OCI-LY7 (cell line): ENCODE data around the gene ADAMTS16. TPM values are rescaled to one million over a fixed set of nuclear protein-coding genes. Genes with fewer than 3 reads are reported as not detected.

ENCODE experiments used
- BruUV-seq: library from RNA; stranded (reverse); fragments of 400-500 nt; replicated peaks from 2 replicates; lab custom pipeline; 2021; lab: Mats Ljungman, UMichigan
- CTCF ChIA-PET: fragments of 300-600 bp; sonication (Branson Sonifier 250); formaldehyde crosslinking; loops from one replicate; lab custom pipeline; 2022; ENCODE audit warnings: antibody characterized with exemption; ENCODE audit not compliant: unreplicated experiment; lab: Charles Lee
- POLR2A ChIA-PET: fragments of 300-600 bp; sonication (Branson Sonifier 250); formaldehyde crosslinking; loops from one replicate; lab custom pipeline; 2022; ENCODE audit warnings: antibody characterized with exemption; lab: Charles Lee
- DNase-seq: peaks from one replicate; pipeline ENCODE4 v3.0.0-alpha.2; 2015; ENCODE audit warnings: low spot score
- H2AFZ ChIP-seq: fragments of 200-600 bp; sonication (generic), shearing (Covaris generic); 2 replicates; pipeline ENCODE4 v1.6.1; 2014; ENCODE audit warnings: mild to moderate bottlenecking, antibody characterized with exemption, low read length, moderate library complexity
- H3K27ac ChIP-seq: fragments of 200-600 bp; sonication (generic); 2 replicates; pipeline ENCODE4 v1.5.1; 2014; ENCODE audit warnings: mixed run types, low read depth, mild to moderate bottlenecking, moderate library complexity, low read length, inconsistent platforms; ENCODE audit not compliant: poor library complexity, severe bottlenecking
- H3K36me3 ChIP-seq: fragments of 200-600 bp; sonication (generic); 2 replicates; pipeline ENCODE4 v1.6.1; 2014; ENCODE audit warnings: mild to moderate bottlenecking, antibody characterized with exemption, low read length, moderate library complexity, mixed read lengths; ENCODE audit not compliant: insufficient read depth
- H3K4me1 ChIP-seq: fragments of 200-600 bp; sonication (generic); 2 replicates; pipeline ENCODE4 v1.5.1; 2014; ENCODE audit warnings: mild to moderate bottlenecking, low read length; ENCODE audit not compliant: insufficient read depth, poor library complexity, severe bottlenecking
- H3K4me2 ChIP-seq: fragments of 200-600 bp; sonication (generic); 2 replicates; pipeline ENCODE4 v1.6.1; 2014; ENCODE audit warnings: mild to moderate bottlenecking, low read length
- H3K4me3 ChIP-seq: fragments of 200-600 bp; sonication (generic); 2 replicates; pipeline ENCODE4 v1.5.1; 2014; ENCODE audit warnings: mild to moderate bottlenecking, low read depth, low read length; ENCODE audit not compliant: poor library complexity, severe bottlenecking
- H3K79me2 ChIP-seq: fragments of 200-600 bp; sonication (generic); 2 replicates; pipeline ENCODE4 v1.6.1; 2016; ENCODE audit warnings: low read depth, mild to moderate bottlenecking, low read length, moderate library complexity, mixed read lengths; ENCODE audit not compliant: insufficient read depth
- H3K9me2 ChIP-seq: fragments of 200-600 bp; sonication (generic); 2 replicates; pipeline ENCODE4 v1.6.1; 2016; ENCODE audit warnings: mild to moderate bottlenecking, low read length, mixed read lengths; ENCODE audit not compliant: insufficient read depth
- H3K9me3 ChIP-seq: fragments of 200-600 bp; sonication (generic); 2 replicates; pipeline ENCODE4 v1.6.1; 2014; ENCODE audit warnings: mild to moderate bottlenecking, mixed run types, low read length, mixed read lengths
- H4K20me1 ChIP-seq: fragments of 200-600 bp; sonication (generic); 2 replicates; pipeline ENCODE4 v1.6.1; 2014; ENCODE audit warnings: mild to moderate bottlenecking, antibody characterized with exemption, low read length, moderate library complexity, mixed read lengths; ENCODE audit not compliant: insufficient read depth
- EZH2phosphoT487 ChIP-seq: fragments of 200-600 bp; sonication (generic); IDR thresholded peaks from 2 replicates; pipeline ENCODE4 v1.6.1; 2018; ENCODE audit warnings: low read depth, borderline replicate concordance, mild to moderate bottlenecking, mixed run types, antibody characterized with exemption, low read length, moderate library complexity, mixed read lengths
- intact Hi-C: fragments of 100-400 bp; cut with micrococcal nuclease; formaldehyde crosslinking; loops from one replicate; pipeline ENCODE4 v1.10.0; 2022; ENCODE audit not compliant: unreplicated experiment
- total RNA-seq, 2 experiments: library from RNA; depleted of rRNA in 1 of 2; stranded (reverse); fragments of >200 nt in 1 of 2; shearing (Covaris generic) in 1 of 2; gene quantifications; 2 replicates each; pipeline ENCODE4 v1.2.3, GENCODE V29; 2014 to 2022
- TF ChIP-seq, protein P1 (sequence below): fragments of 200-600 bp; sonication (generic); conservative IDR thresholded peaks from 2 replicates; pipeline ENCODE4 v1.5.1; 2014; ENCODE audit warnings: mild to moderate bottlenecking, antibody characterized with exemption, low read length, moderate library complexity, mixed read lengths

ADAMTS16 gene
- total RNA-seq, 2 experiments from 2014 or later = not detected

DNA sequence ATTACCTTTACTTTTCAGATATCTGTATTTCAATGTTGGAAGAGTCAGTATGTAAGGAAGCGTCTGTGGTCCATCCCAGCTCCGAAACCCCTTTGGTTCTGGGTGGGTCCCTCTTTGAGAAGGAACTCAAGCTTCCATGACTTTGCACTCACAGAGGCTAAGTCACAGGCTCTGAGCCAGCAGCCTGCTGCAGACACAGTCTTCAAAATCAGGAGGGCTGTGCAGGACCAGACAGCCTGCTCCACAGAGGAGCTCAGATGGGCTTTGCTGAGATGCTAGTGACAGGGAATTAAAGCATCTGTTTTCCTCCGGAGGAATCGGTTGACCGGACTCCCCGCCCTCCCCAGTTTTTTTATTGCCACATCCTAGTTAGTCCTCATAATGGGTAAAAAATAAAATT lies 155.9 kb downstream of the ADAMTS16 start:
- H2AFZ ChIP-seq = no peak overlapping the region
- TF ChIP-seq, protein P1, sequence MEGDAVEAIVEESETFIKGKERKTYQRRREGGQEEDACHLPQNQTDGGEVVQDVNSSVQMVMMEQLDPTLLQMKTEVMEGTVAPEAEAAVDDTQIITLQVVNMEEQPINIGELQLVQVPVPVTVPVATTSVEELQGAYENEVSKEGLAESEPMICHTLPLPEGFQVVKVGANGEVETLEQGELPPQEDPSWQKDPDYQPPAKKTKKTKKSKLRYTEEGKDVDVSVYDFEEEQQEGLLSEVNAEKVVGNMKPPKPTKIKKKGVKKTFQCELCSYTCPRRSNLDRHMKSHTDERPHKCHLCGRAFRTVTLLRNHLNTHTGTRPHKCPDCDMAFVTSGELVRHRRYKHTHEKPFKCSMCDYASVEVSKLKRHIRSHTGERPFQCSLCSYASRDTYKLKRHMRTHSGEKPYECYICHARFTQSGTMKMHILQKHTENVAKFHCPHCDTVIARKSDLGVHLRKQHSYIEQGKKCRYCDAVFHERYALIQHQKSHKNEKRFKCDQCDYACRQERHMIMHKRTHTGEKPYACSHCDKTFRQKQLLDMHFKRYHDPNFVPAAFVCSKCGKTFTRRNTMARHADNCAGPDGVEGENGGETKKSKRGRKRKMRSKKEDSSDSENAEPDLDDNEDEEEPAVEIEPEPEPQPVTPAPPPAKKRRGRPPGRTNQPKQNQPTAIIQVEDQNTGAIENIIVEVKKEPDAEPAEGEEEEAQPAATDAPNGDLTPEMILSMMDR = no peak
- TF ChIP-seq EZH2phosphoT487 = no peak
- intact Hi-C loops = no loop called here
- H4K20me1 ChIP-seq = no peaks in the 10 kb centered on the region
- CTCF ChIA-PET = interaction anchor here (0.6 kb wide), 1 partner anchor 1250 kb away, joined by 3 read pairs; no protein-coding TSS in a partner anchor
- H3K27ac ChIP-seq = no peak overlapping the region
- H3K9me2 ChIP-seq = no peaks in the 10 kb centered on the region
- DNase-seq = no peak
- no peaks in the 10 kb centered on the region for H3K4me1 ChIP-seq
- H3K4me2 ChIP-seq = no peak overlapping the region
- H3K4me3 ChIP-seq = no peak overlapping the region
- no TSS peak for BruUV-seq
- no peaks in the 10 kb centered on the region for H3K79me2 ChIP-seq
- H3K36me3 ChIP-seq = no peaks in the 10 kb centered on the region
- no peaks in the 10 kb centered on the region for H3K9me3 ChIP-seq
- POLR2A ChIA-PET = no interaction called here

DNA sequence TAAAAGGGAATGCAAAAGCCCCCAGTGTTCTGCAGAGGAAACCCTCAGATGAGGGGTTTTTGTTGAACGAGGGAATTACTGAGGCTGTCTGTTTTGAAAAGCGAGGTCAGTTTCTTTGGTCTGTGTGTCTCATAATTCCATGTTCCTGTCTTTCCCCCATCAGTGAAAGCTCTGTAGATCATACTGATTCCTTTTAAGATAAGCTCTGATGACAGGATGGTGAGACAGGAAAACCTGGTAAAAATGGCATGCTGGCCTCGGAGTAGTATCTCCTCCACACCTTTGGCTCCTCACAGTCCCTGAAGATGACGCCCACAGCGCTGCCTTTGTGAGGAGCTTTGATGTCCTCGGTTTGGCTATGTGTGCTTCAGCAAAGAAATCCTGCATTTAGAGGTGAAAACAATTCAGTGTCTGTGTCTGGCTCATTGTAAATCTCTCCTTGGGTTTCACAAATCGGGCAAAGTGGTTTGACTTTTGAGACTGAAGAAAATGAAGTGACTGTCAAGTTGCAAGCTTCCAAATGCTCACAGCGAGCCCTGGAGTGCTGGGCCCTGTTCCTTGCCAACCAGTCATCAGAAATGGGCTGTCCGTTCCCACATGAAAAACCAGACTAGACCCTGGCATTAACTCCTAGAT lies 157.4 kb downstream of the ADAMTS16 start:
- ChIA-PET POLR2A (no interaction called here), CTCF (no interaction called here)
- H2AFZ ChIP-seq = no peak overlapping the region
- no peak overlapping the region for H3K27ac ChIP-seq
- no peaks in the 10 kb centered on the region for H3K9me2 ChIP-seq
- H3K36me3 ChIP-seq = no peaks in the 10 kb centered on the region
- no peak overlapping the region for H3K4me2 ChIP-seq
- no peak for TF ChIP-seq EZH2phosphoT487
- TF ChIP-seq, protein P1 = no peak
- H3K9me3 ChIP-seq = no peaks in the 10 kb centered on the region
- BruUV-seq = no TSS peak
- no peak for DNase-seq
- H3K79me2 ChIP-seq = no peaks in the 10 kb centered on the region
- H3K4me3 ChIP-seq = no peak overlapping the region
- no peaks in the 10 kb centered on the region for H3K4me1 ChIP-seq
- intact Hi-C loops = no loop called here
- no peaks in the 10 kb centered on the region for H4K20me1 ChIP-seq

DNA sequence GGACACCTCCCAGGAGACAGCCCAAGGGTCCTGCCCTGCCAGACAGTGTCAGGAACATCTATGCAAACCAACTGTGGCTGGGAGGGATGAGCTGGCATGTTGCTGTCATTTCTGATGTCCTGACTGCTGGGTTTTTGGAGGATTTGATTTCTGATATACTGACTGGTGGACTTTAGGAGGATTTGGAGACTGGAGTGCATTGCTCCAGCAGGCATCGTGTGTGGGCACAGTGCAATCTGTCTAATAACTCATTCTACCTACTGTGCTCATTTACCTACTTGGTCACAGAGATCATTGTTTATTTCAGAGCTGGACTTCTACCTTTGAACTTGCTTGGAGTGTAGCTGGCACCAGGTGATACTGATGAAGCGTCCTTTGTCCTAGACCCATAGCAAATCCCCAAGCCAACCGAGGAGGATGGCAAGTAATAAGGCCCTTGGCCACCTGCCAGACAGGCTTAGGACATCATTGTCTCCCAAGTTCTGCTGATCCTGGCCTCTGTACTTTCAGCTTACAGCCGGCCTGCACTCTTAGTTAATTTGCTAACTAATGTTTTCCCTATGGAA lies 158.0 kb downstream of the ADAMTS16 start:
- DNase-seq = no peak
- no TSS peak for BruUV-seq
- intact Hi-C loops = no loop called here
- CTCF ChIA-PET = no interaction called here
- Histone ChIP-seq H4K20me1 (no peaks in the 10 kb centered on the region), H3K9me3 (no peaks in the 10 kb centered on the region), H3K4me3 (no peak overlapping the region), H3K4me1 (no peaks in the 10 kb centered on the region), H3K79me2 (no peaks in the 10 kb centered on the region), H3K4me2 (no peak overlapping the region), H3K9me2 (no peaks in the 10 kb centered on the region), H2AFZ (no peak overlapping the region), H3K36me3 (no peaks in the 10 kb centered on the region), H3K27ac (no peak overlapping the region)
- TF ChIP-seq, protein P1 = no peak
- no peak for TF ChIP-seq EZH2phosphoT487
- POLR2A ChIA-PET = no interaction called here
